RKO (cell line): ENCODE results near the gene UBLCP1.

Experiments used
- DNase-seq: peaks from one replicate; pipeline ENCODE4 v3.0.0-alpha.2; 2016; ENCODE audit warnings: low spot score

The UBLCP1 gene

GRCh38 chr5:159313197-159313596 lies 50.1 kb downstream of the UBLCP1 start:
- no peak for DNase-seq

DNA sequence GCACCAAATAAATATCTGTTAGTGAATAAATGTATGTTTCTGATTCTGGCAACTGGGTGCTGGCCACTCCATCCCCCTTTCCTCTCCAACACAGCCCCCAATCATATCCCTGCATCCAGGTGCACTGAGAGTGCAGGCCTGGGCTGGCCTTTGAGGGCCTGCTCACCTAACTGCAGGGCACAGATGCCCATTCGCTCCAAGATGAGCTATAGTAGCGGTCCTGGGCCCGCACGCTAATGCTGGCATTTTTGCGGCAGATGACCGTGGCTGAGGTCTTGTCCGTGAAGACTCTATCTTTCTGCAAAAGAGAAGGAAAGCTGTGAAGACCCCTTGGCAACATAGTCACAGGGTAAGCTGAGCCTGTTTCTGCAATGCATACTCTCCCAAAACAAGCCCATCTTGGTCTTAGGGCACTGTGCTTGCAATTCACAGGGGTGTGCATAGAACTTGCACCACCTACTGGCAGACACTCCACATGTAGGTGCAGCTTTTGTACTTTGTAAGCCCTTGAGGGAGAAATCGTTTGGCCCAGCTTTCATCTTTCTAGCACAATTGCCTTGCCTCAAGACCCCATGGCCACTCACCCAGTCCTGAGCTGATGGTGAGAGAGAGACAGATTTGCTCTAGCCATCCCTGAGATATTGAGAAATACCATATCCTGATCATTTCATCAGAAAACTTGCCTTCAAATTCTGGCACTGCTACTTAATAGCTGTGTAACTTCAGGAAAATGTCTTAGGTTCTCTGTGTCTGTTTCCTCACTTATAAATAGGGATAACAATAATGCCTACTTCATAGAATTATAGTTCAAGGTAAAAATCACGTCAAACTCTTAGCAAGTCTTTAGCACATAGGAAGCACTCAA lies 53.7 kb downstream of the UBLCP1 start:
- DNase-seq, result peak; percentile 56

DNA sequence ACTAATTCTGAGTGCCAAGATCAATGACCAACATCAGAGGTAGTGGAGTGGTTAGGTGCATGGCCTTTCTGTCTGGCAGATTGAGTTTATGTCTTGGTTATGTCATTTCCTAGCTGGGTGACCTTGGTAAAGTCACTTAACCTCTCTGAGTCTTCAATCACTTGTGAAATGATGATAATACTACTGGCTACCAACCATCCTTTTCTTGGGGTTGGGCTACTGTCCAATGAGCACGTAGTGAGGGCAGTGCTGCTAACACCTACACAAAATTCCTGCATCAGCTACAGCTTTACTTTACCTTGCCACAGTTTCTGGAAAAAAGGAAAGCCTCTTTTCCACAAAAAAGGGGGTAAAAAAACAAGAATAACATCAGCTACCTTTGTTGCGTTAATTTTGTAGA lies 54.8 kb downstream of the UBLCP1 start:
- DNase-seq, result no peak

DNA sequence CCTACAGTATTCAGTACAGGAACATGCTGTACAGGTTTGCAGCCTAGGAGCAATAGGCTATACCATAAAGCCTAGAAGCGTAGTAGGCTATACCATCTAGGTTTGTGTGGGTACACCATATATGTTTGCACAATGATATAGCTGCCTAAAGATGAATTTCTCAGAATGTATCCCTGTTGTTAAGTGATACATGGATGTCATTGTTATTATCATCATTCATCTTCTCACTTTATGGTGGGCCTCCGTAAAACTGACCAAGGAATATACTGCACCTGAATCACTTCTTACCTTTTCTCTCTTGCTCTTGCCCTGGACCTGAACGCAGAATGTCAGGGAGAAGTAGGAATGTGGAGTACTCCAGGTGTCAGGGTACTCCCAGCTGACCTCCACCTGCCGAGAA lies 55.4 kb downstream of the UBLCP1 start:
- no peak for DNase-seq

GRCh38 chr5:159319363-159319762 lies 56.3 kb downstream of the UBLCP1 start:
- DNase-seq, result no peak

DNA sequence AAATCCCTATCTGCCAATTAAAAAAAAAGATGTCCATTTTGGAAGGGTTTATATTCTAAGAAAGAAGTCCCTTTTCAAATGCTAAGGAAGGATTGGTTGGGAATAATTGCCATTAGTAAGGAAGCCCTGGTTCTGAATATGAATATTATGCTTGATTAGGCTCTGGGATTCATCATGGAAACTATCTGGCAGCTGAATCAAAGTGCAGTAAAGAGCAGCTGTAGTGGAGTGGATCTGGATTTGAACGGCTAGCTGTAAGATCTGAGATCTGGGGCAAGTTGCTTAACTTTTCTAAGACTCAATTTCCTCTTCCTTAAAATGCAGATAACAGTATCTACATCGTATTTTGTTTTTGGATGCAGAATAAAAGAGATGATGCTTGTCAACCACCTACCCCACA lies 56.7 kb downstream of the UBLCP1 start:
- DNase-seq, result no peak

- DNase-seq, result no peak
Measured at GRCh38 chr5:159322180-159322579, 59.1 kb downstream of the UBLCP1 start.

- DNase-seq, result peak; percentile 33
Measured at GRCh38 chr5:159324102-159324755, 61.1 kb downstream of the UBLCP1 start.

- no peak for DNase-seq
Measured at GRCh38 chr5:159324986-159325385, 61.9 kb downstream of the UBLCP1 start.

- peak; percentile 12 for DNase-seq
Measured at GRCh38 chr5:159330131-159330800, 67.2 kb downstream of the UBLCP1 start, which contains the start of gene IL12B. Gene IL12B (minus strand): TSS chr5:159330487. CDS start chr5:159326782, 3,705 bp downstream.

DNA sequence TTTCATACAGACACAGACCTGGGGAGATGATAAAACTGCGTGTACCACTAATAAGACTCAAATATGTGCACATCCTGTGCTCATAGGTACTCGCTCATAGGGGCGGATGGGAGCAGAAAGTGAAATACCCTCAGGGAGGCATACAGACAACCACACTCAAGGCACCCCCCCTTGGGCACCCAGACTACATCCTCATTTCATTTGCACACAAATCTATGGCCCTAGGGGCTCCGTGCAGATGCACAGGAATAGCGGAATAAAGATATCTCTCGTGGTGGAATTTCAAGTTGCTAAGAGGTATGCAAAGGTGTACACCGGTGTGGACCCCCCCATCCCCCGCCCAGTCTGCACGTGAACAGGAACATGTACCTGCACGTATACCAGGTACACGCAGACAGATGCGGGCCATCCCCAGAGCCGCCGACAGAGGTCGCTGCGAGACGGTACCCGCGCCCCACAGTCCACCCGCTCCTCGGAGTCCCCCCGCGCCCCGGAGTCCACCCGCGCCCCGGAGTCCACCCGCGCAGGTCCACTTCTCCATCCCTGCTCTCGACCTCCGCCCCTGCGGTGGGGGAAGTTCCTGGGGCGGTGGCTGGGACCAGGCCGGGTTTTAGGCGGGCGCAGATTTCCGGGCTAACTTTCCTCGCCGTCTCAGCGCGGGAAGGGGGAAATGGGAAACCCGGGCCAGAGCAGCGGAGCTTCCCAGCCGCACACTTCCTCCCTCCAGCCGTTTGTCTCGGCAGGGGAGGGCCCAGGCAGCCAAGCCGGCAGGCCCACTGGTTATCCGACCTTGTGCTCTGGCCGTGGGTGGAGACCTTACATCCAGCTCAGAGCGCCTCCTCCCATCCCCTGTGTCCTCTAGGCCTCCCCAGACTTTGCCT lies 68.2 kb downstream of the UBLCP1 start:
- peak; percentile 19 for DNase-seq

DNA sequence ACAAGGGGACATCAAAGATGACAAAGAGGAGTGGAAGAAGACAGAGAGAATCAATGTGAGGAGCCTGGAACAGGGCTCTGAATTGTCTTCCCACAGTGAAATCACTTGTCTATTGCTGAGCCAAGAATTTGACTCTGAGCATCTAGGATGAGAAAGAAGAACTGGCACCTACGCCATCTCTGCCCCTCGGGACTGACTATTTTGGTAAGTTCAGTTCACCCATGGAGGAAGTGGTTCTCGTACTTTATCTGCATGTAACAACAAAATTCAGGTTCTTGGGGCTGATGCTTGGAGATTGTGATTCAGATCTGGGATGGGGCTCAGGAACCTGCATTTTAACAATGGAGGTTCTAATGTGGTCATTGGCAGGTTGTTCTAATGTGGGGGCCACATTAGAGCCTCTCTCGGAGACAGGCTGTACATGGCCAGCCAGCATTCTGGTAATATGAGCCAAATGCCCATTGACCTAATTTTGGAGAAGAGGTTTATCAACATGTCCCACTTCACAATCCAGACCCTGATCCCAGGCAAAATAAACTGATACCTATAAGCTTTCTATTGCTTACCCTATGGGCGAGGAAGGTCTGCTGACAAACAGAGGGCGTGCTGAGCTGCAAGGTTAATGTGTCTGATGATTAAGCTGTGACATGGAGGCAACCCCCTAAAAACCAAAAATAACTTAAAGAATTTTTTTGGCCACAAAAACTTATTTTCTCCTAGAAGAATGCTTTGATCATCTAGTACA lies 69.9 kb downstream of the UBLCP1 start:
- no peak for DNase-seq

- no peak for DNase-seq
Measured at GRCh38 chr5:159333545-159333925, 70.4 kb downstream of the UBLCP1 start.
